ENCODE measurements around the gene NCMAP.
"Not testable (repeated sequence)": the region's sequence is repeated elsewhere in the genome, so short reads cannot be mapped to it uniquely, and the experiment has no call there.

Gene NCMAP

DNA sequence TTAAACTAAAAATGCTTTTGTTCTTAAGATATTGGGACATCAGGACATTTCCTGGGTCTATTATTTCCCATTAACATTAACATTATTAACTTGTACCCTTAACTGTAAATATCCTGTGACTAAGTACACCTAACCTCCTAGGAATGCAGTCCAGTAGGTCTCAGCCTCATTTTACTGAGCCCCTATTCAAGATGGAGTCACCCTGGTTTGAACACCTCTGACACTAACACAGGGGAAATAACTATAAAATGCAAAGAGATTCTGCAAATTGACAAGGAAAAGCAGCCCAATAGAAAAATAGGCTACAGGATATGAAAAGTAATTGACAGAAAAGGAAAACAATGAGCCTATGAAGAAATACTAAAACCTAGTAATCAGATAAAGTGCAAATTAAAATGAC lies 11.6 kb upstream of the NCMAP start:
- DNase-seq: no peak

DNA sequence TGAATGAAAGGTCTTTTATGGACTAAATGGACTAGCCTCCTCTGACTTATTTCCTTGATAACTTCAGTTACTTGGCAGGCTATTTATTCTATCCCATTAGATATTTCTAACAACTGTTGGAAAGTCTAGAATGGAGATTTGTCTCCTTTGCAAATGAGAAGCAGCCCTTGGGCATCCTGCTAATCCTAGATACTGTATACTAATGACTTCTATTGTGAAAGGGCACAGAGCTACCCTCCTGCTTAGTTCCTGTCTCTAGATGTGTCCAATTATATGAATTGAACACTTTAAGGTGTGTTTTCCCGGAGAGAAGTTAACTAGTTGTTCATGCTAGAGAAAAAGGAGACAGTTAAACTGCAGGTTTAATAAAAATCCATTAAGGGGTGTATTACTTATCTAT lies 10.2 kb upstream of the NCMAP start:
- no peak for DNase-seq

DNA sequence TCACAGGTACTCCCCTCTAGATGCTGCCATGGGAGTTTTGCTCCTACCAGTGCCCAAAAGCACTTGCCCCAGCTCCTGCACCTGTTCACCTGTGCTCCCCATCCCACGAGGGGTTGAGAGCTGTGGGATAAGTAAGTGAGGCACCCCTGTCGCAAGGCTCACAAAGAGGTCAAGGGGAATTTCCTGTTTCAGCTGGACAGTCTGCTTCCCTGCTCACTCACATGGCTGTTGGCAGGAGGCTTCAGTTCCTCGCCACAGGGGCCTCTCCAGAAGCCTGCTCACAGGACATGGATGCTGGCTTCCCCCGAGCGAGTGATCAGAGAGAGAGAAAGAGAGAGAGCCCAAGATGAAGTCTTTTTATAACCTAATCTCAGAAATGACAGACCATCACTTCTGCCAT lies 8.7 kb upstream of the NCMAP start:
- no peak for DNase-seq

DNA sequence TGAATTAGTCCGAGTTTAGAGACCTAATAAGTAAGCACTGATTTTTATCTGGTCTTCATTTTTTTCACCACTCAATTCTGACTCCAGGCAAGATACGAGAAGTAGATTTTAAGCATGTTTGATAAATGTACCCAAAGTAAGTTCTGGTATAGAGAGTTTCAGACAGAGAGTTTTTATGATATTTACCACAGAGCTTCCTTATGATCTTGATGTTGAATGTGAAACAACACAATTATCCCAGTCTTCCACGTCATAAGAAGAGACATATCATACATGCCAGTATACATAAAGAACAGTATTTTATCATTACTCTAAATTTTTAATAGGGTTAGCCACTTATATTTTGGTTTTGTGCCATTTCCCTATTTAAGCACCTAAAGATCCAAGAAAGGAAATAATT lies 7.8 kb upstream of the NCMAP start:
- no peak for DNase-seq

DNA sequence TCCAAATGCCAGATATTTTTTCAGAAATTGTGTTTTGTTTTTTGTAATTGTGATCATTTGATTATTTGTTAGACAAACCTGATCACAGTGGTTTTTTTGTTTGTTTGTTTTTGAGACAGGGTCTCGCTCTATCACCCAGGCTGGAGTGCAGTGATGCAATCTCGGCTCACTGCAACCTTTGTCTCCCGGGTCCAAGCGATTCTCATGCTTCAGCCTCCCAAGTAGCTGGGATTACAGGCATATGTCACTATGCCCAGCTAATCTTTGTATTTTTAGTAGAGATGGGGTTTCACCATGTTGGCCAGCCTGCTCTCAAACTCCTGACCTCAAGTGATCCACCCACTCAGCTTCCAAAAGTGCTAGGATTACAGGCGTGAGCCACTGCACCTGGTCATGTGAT lies 6.7 kb upstream of the NCMAP start:
- DNase-seq: not testable (repeated sequence)

DNA sequence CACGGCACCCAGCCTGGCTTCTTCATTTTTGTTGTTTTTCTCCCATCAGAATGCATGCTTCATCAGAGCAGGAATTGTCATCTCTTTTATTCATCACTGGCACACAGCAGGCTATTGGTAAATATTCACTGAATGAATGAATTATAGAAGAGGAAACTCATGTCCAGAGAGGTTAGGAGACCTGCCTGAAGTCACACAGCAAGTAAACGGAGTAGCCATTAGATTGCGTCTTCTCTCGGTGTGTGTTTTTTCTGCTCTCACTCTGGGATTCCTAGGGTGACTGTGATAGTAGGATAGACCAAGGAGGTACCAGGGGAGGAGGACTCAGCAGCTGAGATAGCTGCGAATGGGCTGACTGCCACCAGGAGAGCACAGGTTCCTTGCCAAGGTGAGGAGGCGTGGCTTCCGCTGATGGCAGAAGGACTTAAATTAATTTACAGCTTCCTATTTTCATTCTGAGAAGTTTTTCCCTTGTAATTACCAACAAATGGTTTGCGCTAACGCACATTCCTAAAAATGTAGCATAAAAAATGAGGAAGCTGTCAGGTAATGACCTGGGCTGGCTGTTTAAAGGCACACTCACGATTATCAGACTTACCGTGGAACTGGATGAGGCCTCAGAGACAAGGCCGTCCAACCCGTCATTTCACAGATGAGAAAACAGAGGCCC lies 4.5 kb upstream of the NCMAP start:
- DNase-seq: no peak

DNA sequence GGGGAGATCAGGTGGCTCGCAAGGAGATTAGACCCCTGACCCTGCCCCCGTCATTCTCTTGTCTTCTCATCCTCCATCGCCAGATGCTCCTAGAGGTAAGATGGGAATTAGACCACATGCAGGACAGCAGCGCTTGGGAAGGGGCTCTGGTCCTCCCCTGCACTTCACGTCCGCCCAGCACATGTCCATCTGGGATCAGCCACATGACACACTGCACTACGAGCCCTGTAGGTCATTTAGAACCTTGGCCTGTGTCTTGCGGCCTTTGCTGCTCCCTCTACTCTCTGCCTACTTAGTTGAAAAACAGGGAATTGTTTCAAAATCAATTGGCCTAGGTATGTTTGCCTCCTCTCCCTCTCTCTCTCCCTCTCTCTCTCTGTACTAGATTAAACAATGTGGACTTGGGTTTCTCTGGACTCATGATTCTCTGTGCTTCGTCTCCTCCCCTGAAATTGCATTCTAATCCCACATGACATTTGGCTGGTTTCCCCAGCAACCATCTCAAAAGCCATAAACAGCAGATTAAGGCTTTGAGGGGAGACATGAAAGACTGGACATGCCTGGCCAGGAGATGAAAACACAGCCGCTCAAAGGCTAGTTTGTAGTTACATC lies 3.8 kb upstream of the NCMAP start:
- DNase-seq: no peak

DNA sequence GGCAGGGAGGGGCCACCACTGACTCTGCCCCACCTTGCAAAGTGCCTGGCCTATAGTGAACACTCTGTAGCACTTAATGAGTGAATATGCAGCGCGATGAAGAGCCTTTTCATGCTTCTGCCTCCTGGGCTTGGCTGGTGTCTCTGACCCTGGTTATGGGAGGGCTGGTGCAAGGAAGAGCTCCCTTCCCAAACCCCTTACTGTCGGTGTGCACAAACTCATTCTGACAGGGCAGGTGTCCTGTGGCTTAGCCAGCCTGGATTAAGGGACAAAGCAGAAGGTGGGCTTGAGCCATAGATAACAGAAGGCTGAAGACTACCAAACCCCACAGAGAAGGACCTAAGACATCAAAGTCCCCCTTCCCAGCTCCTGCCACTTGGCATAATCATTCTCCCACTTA lies 2.0 kb upstream of the NCMAP start:
- no peak for DNase-seq

DNA sequence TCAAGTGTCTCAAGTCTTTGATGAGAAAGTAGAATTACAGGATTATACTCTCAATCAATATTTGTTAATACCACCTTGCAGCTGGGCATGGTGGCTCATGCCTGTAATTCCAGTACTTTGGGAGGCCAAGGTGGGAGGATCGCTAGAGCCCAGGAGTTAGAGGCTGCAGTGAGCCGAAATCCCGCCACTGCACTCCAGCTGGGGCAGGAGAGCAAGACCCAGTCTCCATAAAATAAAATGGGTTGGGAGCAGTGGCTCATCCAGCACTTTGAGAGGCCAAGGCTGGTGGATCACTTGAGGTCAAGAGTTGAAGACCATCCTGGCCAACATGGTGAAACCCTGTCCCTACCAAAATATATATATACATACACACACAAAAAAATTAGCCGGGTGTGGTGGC lies 1.2 kb upstream of the NCMAP start:
- no peak for DNase-seq

DNA sequence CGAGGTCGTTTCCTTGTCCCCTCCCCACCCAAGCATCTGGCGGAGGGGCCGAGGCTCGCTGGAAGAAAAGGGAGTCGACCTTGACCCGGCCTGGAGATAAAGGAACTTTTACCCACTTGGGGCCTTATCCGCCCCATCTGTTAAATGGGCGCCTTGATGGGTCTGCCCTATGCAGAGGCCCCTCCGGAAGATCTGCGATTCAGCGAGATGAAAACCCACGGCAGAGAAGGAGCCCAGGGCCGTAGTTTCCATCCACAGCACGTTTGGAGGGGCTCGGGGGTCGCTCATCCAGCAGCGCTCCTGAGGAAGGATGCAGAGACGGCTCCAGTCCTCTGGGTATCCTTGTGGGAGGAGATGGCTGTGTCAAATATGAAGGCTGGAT lies 518 bp downstream of the NCMAP start:
- no peak for DNase-seq

DNA sequence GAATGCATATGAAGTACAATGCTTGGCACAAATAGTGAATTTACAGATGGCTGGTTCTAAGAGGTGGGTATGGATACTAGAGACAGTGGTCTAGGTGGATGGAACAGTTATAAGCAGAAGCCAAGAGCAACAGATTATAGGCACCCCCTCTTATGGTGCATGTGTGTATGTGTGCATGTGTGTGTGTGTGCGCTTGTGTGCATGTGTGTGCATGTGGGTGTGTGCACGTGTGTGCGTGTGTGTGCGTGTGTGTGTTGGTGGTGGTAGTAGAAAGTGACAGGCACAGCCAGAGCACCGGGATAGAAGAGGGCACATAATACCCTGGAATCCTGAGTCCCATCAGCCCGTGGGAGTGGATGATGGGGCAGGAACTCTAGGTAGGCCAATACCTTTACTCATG lies 1.3 kb downstream of the NCMAP start:
- DNase-seq: no peak

DNA sequence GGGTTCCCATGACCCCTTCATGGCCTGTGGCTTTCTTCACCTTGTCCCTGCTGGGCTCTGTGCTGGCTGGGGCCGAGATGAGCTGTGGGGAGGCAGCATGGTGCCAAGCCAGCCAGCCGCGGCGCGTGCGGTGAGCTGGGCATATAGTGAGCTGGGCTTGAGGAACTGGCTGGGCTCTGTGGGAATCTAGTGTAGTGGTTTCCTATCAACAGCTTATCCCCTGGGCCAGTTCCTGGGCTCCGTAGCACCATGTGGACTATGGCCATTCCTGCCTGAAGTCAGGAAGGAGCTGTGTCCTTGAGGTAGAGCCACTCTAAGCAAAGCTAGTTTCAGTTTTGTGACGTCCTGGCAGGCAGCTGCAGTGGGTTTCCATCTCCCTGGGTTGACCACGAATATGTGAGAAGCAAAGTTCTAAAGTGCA lies 1.8 kb downstream of the NCMAP start:
- no peak for DNase-seq

DNA sequence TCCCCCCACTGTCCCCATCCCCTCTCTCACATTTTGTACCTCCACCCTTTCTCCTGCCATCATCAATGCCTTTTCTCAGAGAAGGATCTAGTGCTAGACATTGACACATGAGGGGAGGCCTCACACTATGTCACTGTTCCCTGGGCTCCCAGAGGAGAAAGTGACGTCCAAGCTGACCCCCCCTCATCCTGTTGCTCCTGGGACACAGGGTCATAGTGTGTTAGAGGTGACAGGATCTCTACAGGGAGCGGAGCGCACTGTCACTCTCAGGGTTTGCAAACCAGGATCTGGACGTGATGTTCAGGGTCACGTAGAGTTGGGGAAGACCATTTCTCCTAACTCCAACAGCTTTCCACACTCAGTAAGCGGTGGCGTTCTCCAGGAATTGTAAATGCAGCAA lies 2.6 kb downstream of the NCMAP start:
- DNase-seq: no peak

DNA sequence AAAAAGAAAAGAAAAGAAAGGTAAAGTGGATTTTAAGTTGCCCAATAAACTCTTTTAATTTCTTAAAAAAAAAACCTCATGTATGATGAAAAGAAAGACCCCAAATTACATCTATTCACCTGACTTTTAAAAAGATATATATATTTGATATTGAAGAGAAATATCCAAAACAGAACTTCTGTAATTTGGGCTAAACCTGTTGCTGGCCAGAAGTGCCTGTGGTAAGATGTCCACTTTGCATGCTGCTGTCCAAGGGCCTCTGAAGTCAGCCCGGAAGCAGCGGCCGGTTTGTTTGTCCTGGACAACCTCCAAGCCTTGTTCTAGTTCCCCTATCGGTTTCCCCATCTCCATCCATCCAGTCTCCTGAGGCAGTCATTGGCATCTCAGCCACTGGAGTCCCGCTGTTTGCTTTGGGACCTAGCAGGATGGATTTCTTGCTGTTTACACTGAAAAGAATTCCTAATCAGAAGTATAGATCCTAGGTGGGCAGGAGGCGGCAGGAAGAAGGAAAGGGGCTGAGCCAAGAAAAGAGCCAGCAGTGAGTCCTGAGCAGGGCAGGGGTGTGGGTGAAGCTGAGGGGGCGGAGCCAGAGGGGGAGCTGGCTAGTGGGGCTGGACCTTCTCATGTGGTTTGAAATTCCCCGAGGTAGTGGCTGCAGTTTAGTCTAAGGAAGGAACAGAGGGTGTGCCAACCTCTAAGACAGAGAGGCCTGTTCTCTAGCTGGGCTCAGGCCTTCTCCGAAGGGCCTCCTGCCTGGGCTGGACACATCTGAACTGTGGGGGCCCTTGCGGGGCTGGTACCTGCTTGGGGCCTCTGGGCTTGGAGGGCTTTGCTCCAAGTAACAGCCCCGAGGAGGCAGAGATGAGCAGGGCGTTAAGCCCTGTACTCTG lies 3.3 kb downstream of the NCMAP start:
- DNase-seq: peak; percentile 64

DNA sequence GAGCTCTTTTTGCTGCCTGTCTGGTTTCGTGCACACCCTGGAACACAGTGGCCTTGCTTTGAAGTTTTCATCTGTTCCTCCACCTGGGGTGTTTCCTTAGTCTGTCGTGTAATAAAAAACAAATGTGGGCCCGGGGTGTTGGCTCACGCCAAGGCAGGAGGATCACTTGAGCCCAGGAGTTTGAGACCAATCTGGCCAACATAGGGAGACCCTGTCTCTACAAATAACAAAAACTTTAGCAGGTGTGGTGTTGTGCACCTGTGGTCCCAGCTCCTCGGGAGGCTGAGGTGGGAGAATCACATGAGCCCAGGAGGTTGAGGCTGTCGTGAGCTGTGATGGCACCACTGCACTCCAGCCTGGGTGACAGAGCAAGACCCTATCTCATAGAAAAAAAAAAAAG lies 4.5 kb downstream of the NCMAP start:
- DNase-seq: no peak

DNA sequence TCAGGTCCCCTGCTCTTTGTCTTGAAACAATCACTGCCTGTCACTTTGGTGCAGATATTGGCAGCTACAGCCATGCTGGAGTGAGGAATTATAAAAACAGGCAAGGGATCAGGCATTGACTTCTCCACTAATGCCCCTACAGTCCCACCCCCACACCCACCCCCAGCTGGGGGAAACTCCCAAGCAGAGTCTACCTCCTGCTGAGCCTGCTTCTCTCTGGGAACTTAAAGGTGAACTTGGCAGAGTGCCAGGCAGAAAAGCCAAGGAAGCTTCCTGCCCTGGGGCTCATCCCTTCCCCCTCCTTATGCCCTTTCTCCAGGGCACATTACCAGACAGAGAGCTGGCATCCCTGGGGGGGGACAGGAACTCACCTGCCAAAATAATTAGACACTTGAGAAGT lies 6.7 kb downstream of the NCMAP start:
- no peak for DNase-seq

DNA sequence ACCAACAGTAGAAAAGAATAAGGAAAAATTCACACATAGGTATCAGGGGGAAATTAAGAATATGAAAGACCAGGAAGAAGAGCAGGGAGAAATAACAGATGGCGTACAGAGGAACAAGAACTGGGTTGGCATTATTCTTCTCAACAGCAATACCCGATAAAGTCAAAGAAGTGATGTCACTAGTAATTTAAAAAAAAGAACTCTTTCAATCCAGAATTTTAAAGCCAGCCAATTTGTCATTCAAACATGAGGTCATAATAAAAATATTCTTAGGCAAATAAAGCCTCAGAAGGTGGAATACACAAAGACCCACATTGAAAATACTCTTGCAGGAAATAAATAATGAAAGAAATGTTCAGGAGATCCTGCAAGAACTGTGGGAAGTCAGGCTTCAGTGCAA lies 8.8 kb downstream of the NCMAP start:
- no peak for DNase-seq

DNA sequence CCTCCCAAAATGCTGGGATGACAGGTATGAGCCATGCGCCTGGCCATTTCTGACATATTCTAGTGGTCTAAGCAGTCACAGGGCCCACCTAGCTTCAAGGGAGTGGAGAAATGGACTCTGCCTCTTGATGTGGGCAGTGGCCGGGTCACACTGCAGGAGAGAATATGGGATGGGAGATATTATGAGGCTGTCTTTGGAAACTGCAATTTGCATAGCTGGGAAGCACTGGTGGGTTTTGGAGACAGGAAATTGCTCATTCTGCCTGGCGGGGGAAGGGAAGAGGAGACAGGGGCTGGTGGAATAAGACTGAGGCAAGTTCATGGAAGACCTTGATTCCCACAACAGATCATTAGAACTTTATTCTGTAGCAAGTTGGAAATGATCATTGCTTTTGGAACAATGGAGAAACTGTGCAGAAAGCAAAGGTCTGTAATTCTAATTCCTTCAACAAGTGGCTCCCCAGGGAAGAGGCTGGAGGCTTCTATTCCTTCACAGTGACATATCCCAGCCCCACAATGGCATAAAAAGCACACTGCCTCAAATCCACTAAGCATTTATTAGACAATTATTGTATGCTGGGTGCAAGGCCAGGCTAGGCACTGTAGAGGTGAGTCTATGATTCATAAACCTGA lies 10.5 kb downstream of the NCMAP start:
- no peak for DNase-seq

DNA sequence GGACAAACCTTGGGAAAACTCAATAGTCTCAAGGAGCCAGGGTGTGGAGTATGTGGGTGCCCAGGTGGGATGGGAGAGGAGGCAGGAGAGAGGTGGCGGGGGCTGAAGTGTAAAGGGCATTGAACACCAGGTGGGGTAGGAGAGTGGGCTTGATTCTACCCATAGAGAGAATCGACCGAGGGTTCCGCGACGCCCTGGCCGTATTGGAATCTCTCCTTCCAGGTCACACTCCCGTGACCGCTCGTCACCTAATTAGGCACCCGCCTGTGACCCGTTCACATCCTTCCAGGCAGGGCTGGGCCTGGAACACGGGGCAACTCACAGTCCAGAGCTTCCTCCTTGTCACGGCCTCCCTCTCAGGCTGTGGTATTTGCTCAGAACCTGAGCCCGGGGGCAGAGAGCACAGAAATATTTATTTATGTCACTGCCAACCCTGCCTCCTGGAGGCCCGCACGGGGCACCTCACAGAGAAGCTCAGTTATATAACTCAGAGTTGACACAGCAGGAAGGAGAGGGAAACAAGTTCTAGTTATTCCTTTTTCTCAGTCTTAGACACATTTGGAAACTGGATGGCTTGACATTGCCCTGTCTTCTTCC lies 12.0 kb downstream of the NCMAP start:
- DNase-seq: no peak

DNA sequence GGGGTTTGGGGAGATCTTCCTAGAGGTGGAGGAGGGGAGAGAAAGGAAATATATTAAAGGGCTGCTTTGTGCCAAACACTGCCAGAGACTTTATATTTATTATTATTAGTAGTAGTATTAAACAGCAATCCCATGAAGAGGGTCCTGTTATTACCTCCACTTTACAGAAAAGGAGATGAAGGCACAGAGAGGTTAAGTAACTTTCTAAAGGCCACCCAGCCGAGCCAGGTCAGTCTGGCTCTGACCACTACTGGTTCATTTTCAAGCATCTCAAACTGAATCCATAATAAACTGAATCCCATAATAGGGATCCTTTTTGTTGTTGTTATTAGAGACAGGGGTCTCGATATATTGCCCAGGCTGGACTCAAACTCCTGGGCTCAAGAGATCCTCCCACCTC lies 12.6 kb downstream of the NCMAP start:
- DNase-seq: no peak

DNA sequence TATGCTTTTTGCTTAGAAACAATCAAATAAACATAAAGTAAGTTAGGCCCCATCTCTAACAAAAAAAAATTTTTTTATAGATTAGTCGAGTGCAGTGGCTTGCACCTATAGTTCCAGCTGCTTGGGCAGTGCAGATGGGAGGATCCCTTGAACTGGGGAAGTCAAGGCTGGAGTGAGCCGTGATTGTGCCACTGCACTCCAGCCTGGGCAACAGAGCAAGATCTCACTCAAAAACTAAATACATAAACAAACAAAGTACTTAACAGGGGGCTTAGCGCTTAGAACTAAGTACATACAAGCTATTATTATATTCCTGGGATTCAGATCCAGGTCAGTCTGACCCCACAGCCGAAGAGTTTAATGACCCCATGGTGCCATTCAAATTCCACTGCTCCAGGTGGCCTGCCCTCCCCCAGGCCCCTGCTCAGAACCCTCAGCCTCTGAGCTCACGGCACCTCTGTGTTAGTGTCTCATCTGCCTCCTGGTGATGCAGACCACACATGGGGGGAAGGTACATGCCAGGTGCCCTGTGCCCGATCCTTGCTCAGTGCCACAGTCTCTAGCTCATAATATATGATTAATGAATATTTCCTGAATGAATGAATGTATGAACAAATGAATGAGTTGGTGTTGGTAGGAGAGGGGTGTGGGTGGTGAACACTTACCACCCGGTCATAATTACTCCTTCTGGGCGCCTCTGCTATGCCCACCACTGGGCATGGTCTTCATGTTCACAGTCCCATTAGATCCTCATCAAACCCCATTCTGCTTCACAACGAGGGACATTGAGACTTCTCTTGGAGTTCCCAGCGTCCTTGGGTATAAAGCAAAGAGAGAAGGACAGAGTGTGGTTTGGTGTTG lies 14.6 kb downstream of the NCMAP start:
- DNase-seq: no peak

DNA sequence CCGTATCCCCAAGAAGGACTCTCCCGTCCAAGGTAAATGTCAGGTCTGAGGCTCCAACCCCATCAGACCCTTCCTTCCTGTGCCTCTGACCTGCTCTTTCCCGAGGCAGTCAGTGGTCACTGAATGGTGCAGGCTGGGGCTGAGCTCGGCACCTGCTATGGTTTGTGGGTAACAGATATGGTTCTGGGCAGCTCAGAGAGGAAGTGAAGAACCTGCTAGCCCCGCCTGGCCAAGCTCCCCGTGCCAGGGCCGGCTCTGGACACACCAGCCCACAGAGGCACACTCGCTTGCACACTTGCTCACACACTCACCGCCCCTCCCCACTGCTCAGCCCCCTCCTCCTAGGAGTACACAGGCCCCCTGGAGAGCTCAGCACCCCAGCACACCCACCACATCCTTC lies 16.4 kb downstream of the NCMAP start:
- no peak for DNase-seq
